ENCODE measurements around the gene ARIH2. TPM values are rescaled to one million over a fixed set of nuclear protein-coding genes. Genes with fewer than 3 reads are reported as not detected.

The ARIH2 gene
- total RNA-seq, 1 donor from 2014 or later: 69.9 TPM

- Mint-ChIP-seq H3K27ac (ENCODE audit: unreplicated experiment) (no peak overlapping the region), H3K36me3 (ENCODE audit: low read depth) (peaks cover 22% of the 10 kb centered on the region)
These were observed 95.4 kb downstream of the ARIH2 start for GRCh38 chr3:49013738-49014660.

GRCh38 chr3:49015072-49015471 is 96.4 kb downstream of the ARIH2 start:
- H3K4me1 Mint-ChIP-seq (ENCODE audit: low read depth): peaks cover 34% of the 10 kb centered on the region

More at GRCh38 chr3:49013738-49014660, 95.4 kb downstream of the ARIH2 start:
- no peak overlapping the region for H3K4me3 Mint-ChIP-seq (ENCODE audit: unreplicated experiment)
- peaks cover 32% of the 10 kb centered on the region for H3K4me1 Mint-ChIP-seq (ENCODE audit: low read depth)
- DNase-seq (ENCODE audit: low spot score): no peak
- peak; percentile 75 for TF ChIP-seq CTCF (IDR thresholded peaks at IDR 0.05)
- H3K9me3 Mint-ChIP-seq (ENCODE audit: low read depth): no peaks in the 10 kb centered on the region
- no peaks in the 10 kb centered on the region for H3K27me3 Mint-ChIP-seq (ENCODE audit: low read depth)

GRCh38 chr3:49015765-49016164 is 97.1 kb downstream of the ARIH2 start:
- no peak for TF ChIP-seq CTCF (IDR thresholded peaks at IDR 0.05)
- Mint-ChIP-seq H3K4me3 (ENCODE audit: unreplicated experiment) (no peak overlapping the region), H3K27ac (ENCODE audit: unreplicated experiment) (peak overlapping the region; percentile 70), H3K4me1 (ENCODE audit: low read depth) (peaks cover 37% of the 10 kb centered on the region), H3K9me3 (ENCODE audit: low read depth) (no peaks in the 10 kb centered on the region), H3K27me3 (ENCODE audit: low read depth) (no peaks in the 10 kb centered on the region), H3K36me3 (ENCODE audit: low read depth) (peaks cover 19% of the 10 kb centered on the region)
- DNase-seq (ENCODE audit: low spot score): no peak

More at GRCh38 chr3:49015072-49015471, 96.4 kb downstream of the ARIH2 start:
- no peaks in the 10 kb centered on the region for H3K27me3 Mint-ChIP-seq (ENCODE audit: low read depth)
- no peak for DNase-seq (ENCODE audit: low spot score)
- H3K9me3 Mint-ChIP-seq (ENCODE audit: low read depth): no peaks in the 10 kb centered on the region
- H3K27ac Mint-ChIP-seq (ENCODE audit: unreplicated experiment): peak overlapping the region; percentile 70
- H3K36me3 Mint-ChIP-seq (ENCODE audit: low read depth): peaks cover 19% of the 10 kb centered on the region
- H3K4me3 Mint-ChIP-seq (ENCODE audit: unreplicated experiment): no peak overlapping the region
- no peak for TF ChIP-seq CTCF (IDR thresholded peaks at IDR 0.05)

GRCh38 chr3:49016414-49017228 is 98.0 kb downstream of the ARIH2 start:
- Mint-ChIP-seq H3K27me3 (ENCODE audit: low read depth) (no peaks in the 10 kb centered on the region), H3K4me1 (ENCODE audit: low read depth) (peaks cover 38% of the 10 kb centered on the region), H3K27ac (ENCODE audit: unreplicated experiment) (no peak overlapping the region), H3K4me3 (ENCODE audit: unreplicated experiment) (peak overlapping the region; percentile 80), H3K36me3 (ENCODE audit: low read depth) (peaks cover 18% of the 10 kb centered on the region), H3K9me3 (ENCODE audit: low read depth) (no peaks in the 10 kb centered on the region)
- TF ChIP-seq CTCF (IDR thresholded peaks at IDR 0.05): no peak
- no peak for DNase-seq (ENCODE audit: low spot score)
